ENCODE results near the gene RBCK1. TPM values are rescaled to one million over a fixed set of nuclear protein-coding genes. Genes with fewer than 3 reads are reported as not detected.
"Not testable (repeated sequence)": the region's sequence is repeated elsewhere in the genome, so short reads cannot be mapped to it uniquely, and the experiment has no call there.

Gene RBCK1
- total and polyA plus RNA-seq, 9 donors, result 53.5 to 86.9 (median 76.6) TPM

- H3K27ac ChIP-seq, result no peak overlapping the region
- WGBS, 3 donors, result 74 to 87% (median 76%) methylated on average over 6 of the region's 6 CpGs
Measured at GRCh38 chr20:475463-476357, 67.6 kb downstream of the RBCK1 start.

GRCh38 chr20:476561-477249, 68.6 kb downstream of the RBCK1 start:
- intact Hi-C loops (cut with DNase I), result loop anchor here in 2 of 4 donors (5.0 kb wide), 1 partner anchor 124 kb away; no protein-coding TSS in a partner anchor
- H3K4me1 ChIP-seq (ENCODE audit: insufficient read depth), result not testable (repeated sequence)

More at GRCh38 chr20:475463-476357, 67.6 kb downstream of the RBCK1 start:
- Histone ChIP-seq H3K9me3 (no peaks in the 10 kb centered on the region), H3K4me1 (ENCODE audit: insufficient read depth) (no peaks in the 10 kb centered on the region), H3K4me3 (no peak overlapping the region), H3K27me3 (no peaks in the 10 kb centered on the region), H3K36me3 (no peaks in the 10 kb centered on the region)
- TF ChIP-seq EP300 (IDR thresholded peaks at IDR 0.05) (no peak), CTCF (IDR thresholded peaks at IDR 0.05) (no peak), POLR2A (IDR thresholded peaks at IDR 0.05) (no peak)
- DNase-seq, result no peak
- intact Hi-C loops (cut with DNase I), result loop anchor here in 2 of 4 donors (5.0 kb wide), 1 partner anchor 123 kb away; no protein-coding TSS in a partner anchor

GRCh38 chr20:478010-478948, 70.2 kb downstream of the RBCK1 start:
- TF ChIP-seq POLR2A (IDR thresholded peaks at IDR 0.05), result no peak
- no peak for TF ChIP-seq EP300 (IDR thresholded peaks at IDR 0.05)
- TF ChIP-seq CTCF (IDR thresholded peaks at IDR 0.05), result no peak
- no peak overlapping the region for H3K27ac ChIP-seq
- H3K27me3 ChIP-seq, result no peaks in the 10 kb centered on the region
- H3K36me3 ChIP-seq, result no peaks in the 10 kb centered on the region
- no peaks in the 10 kb centered on the region for H3K4me1 ChIP-seq (ENCODE audit: insufficient read depth)
- intact Hi-C loops (cut with DNase I), result loop anchor here in 3 of 4 donors (2.0 to 5.0 kb wide), 2 partner anchors 125 to 126 kb away; no protein-coding TSS in a partner anchor
- no peaks in the 10 kb centered on the region for H3K9me3 ChIP-seq
- H3K4me3 ChIP-seq, result no peak overlapping the region
- WGBS, 3 donors, result 78 to 83% (median 80%) methylated on average over 8 of the region's 8 CpGs
- no peak for DNase-seq

More at GRCh38 chr20:476561-477249, 68.6 kb downstream of the RBCK1 start:
- H3K27ac ChIP-seq, DNase-seq, H3K36me3 ChIP-seq, H3K4me3 ChIP-seq, H3K9me3 ChIP-seq, H3K27me3 ChIP-seq: not testable (repeated sequence)
- WGBS, 3 donors, result 92 to 96% (median 96%) methylated on average over 6 of the region's 6 CpGs

GRCh38 chr20:478949-479429, 70.9 kb downstream of the RBCK1 start:
- Histone ChIP-seq H3K36me3 (no peaks in the 10 kb centered on the region), H3K27ac (no peak overlapping the region), H3K27me3 (no peaks in the 10 kb centered on the region), H3K4me3 (no peak overlapping the region), H3K9me3 (no peaks in the 10 kb centered on the region), H3K4me1 (ENCODE audit: insufficient read depth) (no peaks in the 10 kb centered on the region)
- 46 to 57% (median 56%) methylated on average over 3 of the region's 3 CpGs for WGBS, 3 donors
- intact Hi-C loops (cut with DNase I), result loop anchor here in 3 of 4 donors (2.0 to 5.0 kb wide), 2 partner anchors 126 to 127 kb away; no protein-coding TSS in a partner anchor
- DNase-seq, result no peak
- no peak for TF ChIP-seq EP300 (IDR thresholded peaks at IDR 0.05)
- no peak for TF ChIP-seq POLR2A (IDR thresholded peaks at IDR 0.05)
- peak in 2 of 3 donors; percentile 39 to 48 for TF ChIP-seq CTCF (IDR thresholded peaks at IDR 0.05)

Measured in ovary (tissue), 9 donors.